ENCODE data around the gene ALAS1.

Gene ALAS1

DNA sequence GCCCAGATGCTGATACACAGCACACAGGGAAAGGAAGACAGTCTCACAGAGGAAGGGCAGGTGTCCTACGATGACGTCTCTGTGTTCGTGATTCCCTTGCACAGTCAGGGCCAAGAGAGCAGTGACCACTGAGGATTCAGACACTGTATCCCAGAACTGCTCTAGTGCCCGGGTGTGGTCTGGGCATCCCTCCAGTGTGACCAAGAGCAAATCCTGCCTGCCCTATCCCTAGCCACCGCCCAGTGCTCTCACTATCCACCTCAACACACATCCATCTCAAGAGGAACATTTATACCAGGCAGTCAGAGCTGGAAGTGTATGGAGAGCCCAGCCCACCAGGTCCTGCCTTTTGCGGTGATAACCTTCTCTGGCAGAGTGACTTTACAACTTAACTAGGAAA lies 51.7 kb downstream of the ALAS1 start:
- DNase-seq (ENCODE audit: low read depth in 3 of 3), result no peak

DNA sequence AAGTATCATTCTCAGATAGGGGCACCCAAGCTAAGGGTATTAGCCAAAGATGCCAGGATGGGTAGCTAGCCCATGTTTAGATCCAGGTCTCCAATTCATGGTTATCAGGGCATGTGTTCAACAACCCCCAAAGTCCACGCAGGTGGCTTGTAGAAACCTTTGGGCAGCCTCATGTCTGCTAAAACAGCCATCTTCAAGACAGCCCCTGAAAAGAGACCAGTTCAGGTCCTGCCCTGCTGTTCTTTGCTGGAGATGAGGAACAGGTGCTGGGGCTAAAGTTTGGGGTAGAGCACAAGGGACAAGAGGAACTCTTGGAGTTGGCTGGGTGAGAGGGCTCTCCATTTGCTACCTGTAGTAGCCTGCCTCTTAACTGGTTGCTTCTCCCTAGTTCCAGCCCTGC lies 52.2 kb downstream of the ALAS1 start:
- no peak for DNase-seq (ENCODE audit: low read depth in 3 of 3)

DNA sequence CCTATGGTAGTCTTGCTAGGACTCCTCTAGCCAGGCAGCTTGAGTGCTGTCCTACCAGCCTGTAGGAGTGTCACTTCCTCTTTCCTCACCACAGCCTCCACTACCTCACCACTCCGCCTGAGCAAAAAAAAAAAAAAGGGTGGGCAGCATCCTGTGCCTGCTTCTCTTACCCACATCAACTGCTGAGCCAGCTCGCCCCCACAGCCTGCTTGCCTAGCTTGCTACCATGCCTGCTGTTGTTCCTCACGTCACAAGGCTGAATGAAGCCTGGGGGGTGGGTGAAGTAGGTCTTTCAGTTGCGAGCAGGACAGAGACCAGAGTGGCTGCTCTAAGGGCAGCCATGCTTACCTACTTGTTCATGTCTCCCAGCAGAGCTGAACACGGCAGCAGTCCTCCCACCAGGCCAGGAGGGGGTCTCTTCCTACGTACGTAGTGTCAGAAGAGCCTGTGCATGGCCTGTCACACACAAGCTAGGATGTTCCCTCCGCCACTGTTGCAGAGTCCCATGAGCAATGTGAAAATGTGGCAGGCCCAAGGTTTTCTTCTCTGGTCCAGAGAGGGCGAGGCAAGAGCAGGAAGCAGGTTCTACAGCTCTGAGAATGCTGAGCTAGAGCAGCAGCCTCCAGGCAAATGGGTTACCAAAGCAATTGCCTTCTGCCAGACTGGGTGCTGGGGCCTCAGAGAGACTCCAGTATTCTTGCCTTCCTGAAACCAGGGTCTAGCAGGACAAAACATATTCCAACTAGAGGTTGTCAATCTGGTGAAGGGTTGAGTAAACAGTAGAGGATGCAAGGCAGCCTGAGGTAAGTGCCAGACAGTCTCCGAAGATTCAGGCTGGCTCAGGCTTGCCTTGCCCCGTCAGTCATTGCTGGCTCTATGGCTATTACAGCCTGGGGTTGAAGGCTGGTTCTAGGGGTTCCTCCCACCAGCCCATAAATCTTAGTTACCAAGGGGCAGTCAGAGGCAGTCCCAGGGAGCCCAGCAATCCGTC lies 55.6 kb downstream of the ALAS1 start:
- peak in 2 of 3 experiments; percentile 79 for DNase-seq (ENCODE audit: low read depth in 3 of 3)

DNA sequence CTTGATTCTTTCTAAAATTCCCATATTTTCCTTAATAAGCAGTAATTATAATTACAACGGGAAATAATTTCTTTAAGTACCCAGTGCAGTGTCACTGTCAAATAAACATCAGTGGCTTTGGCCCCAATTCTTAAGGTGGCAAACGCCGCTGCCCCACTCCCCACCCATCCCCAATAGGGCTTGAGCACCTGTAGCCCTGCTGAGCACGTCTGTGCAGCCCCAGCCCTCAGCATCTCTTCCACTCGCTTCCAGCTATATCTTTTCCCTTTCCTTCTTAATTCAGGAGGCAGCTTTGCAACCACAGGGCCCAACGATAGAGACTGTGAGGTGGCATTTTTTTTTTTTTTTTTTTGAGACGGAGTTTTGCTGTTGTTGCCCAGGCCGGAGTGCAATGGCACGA lies 56.6 kb downstream of the ALAS1 start:
- no peak for DNase-seq (ENCODE audit: low read depth in 3 of 3)

DNA sequence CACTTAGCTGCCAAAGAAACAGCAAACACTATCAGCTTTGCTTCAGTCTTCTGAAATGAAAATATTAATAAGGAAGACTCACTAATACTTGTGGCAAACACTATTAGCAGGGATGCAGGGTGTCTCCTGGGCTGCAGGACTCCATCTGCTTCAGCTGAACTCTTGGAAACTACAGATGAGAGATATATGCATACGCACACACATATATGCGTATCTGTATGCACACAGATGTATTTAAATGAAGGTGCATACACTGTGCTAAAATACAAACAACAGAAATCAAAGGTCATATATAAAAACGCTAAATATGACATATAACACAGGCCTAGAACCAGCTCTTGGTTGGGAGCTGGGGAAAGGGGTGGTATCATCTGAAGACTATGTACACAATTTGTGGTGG lies 58.2 kb downstream of the ALAS1 start:
- no peak for DNase-seq (ENCODE audit: low read depth in 3 of 3)

DNA sequence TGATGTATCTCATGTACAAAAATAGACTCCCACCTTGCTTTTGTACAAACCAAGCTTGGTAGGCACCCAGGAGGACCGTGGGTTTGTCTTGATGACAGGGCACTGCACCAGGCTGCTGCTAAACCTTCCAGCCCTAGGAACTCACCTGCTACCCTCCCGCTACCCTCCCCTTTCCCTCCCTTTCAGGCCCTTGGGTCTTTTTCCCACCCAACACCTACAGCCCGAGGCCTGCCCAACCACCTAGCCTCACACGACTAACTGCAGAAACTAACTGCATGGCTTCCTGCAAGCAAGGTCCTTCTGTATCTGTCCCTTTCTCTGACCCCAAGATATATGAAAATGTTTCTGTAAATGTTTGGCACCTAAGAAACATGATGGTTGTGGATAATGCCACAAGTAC lies 58.7 kb downstream of the ALAS1 start:
- no peak for DNase-seq (ENCODE audit: low read depth in 3 of 3)

DNA sequence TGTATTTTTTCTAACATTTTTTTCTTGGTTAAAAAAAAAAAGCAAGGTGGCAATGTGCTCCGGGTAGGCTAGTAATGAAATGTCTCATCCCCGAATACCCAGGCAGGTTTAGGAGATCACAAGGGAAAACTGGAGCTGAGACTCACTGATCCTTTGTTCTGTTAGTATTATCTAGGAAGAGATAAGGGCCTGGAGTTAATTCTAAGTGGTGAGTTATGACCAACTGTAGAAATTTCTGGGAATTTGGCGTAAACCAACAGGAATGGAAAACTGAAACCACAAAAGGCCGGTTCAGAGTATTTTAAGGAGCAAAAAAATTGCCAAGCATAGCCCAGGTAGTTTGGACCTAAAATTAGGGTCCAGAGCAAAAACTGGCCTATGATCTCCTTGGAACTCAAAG lies 60.0 kb downstream of the ALAS1 start:
- DNase-seq (ENCODE audit: low read depth in 3 of 3), result no peak

DNA sequence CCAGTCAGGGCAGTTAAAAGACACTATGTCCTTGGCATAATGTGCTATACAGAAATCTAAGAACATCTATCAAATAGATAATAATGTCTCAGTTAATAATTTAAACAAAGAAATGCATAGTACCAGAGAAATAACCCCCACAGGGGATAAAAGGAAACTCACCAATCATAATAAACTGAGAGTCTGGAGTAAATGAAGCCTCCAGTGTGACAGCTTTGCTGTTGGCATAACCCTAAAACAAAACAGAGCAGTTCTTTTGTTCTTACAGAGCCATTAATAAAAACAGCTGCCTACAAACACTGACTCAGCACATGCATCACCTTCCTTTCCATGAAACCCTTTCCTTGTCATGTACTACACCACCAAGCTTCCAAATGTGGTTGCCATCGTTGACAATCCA lies 61.1 kb downstream of the ALAS1 start:
- DNase-seq (ENCODE audit: low read depth in 3 of 3), result no peak

DNA sequence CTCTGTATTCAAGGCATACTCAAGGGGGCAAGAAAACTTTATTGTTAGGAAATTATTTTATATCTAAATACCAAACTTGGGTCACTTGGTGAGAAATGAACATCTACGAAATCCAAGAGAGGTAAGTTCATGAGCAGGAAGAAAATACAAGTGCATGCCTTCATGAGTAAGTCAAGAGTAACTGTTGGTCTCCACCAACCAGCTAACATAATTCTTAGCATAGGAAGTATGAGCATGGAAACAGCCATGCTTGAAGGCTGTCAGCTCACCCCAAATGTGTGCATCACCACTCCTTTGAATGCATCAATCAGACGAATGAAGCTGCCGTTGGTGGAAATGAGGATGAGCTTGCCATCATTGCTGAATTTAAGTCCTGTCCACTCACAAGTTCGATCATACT lies 61.5 kb downstream of the ALAS1 start:
- DNase-seq (ENCODE audit: low read depth in 3 of 3), result no peak

DNA sequence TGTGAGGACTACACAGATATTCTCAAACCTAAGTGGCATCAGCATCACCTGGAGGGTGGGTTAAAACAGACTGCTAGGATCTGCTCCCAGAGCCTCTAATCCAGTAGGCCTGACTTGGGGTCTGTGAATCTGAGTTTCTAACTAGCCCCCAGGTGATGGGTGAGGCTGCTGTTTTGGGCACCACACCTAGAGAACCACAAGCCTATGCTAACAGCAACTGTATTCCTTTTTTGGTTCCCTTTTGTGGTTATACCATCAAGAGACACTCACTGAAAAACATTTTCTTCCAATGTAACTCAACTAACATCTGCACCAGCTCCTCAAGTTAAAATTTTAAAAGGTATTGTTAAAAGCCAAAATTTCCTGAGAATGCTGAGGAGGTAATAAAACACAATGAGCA lies 64.5 kb downstream of the ALAS1 start:
- DNase-seq (ENCODE audit: low read depth in 3 of 3), result no peak
